Measurements from ENCODE around the gene RNU1-1.
"Not testable (repeated sequence)": the region's sequence is repeated elsewhere in the genome, so short reads cannot be mapped to it uniquely, and the experiment has no call there.

RNU1-1 gene

GRCh38 chr1:16520435-16521287, 6.6 kb upstream of the RNU1-1 start:
- DNase-seq, result not testable (repeated sequence)

- DNase-seq, result not testable (repeated sequence)
These were observed 5.3 kb upstream of the RNU1-1 start for GRCh38 chr1:16519255-16519951.

- not testable (repeated sequence) for DNase-seq
These were observed 4.8 kb upstream of the RNU1-1 start for GRCh38 chr1:16518913-16519254.

GRCh38 chr1:16516694-16517410, 2.8 kb upstream of the RNU1-1 start:
- not testable (repeated sequence) for DNase-seq

- DNase-seq, result peak; percentile 53
These were observed 526 bp downstream of the RNU1-1 start for GRCh38 chr1:16513412-16514106.

- not testable (repeated sequence) for DNase-seq
These were observed 1.3 kb downstream of the RNU1-1 start for GRCh38 chr1:16512624-16513411.

- DNase-seq, result not testable (repeated sequence)
These were observed 2.2 kb downstream of the RNU1-1 start for GRCh38 chr1:16511926-16512325.

- not testable (repeated sequence) for DNase-seq
These were observed 5.1 kb downstream of the RNU1-1 start for GRCh38 chr1:16508861-16509445.

- not testable (repeated sequence) for DNase-seq
These were observed 7.5 kb downstream of the RNU1-1 start for GRCh38 chr1:16506364-16507136.

- DNase-seq, result not testable (repeated sequence)
These were observed 8.2 kb downstream of the RNU1-1 start for GRCh38 chr1:16505870-16506269.

GRCh38 chr1:16503494-16503893, 10.6 kb downstream of the RNU1-1 start:
- no peak for DNase-seq

GRCh38 chr1:16501446-16501845, 12.6 kb downstream of the RNU1-1 start:
- not testable (repeated sequence) for DNase-seq

GRCh38 chr1:16500975-16501374, 13.1 kb downstream of the RNU1-1 start:
- DNase-seq, result not testable (repeated sequence)

- not testable (repeated sequence) for DNase-seq
These were observed 13.6 kb downstream of the RNU1-1 start for GRCh38 chr1:16500466-16500865.

- DNase-seq, result peak; percentile 45
These were observed 15.3 kb downstream of the RNU1-1 start for GRCh38 chr1:16498573-16499413.

GRCh38 chr1:16498047-16498446, 16.0 kb downstream of the RNU1-1 start:
- DNase-seq, result not testable (repeated sequence)

GRCh38 chr1:16497474-16497904, 16.6 kb downstream of the RNU1-1 start:
- DNase-seq, result not testable (repeated sequence)

GRCh38 chr1:16493731-16494130, 20.4 kb downstream of the RNU1-1 start:
- DNase-seq, result not testable (repeated sequence)

GRCh38 chr1:16492937-16493336, 21.1 kb downstream of the RNU1-1 start:
- not testable (repeated sequence) for DNase-seq
